ENCODE measurements around the gene FGF13.

GRCh38 chrX:138708268-138708667 is 3.2 kb downstream of the FGF13 start:
- TF ChIP-seq CTCF (IDR thresholded peaks at IDR 0.05), result no peak
- no peak for TF ChIP-seq POLR2AphosphoS5 (IDR thresholded peaks at IDR 0.05)

Data from sigmoid colon (tissue), 4 donors.